GM12891 (cell line): ENCODE results near the gene WWC2.

Source experiments
- PAX5 ChIP-seq: IDR thresholded peaks from 2 replicates; pipeline ENCODE4 v1.6.1; 2011; ENCODE audit warnings: low read length, moderate library complexity, mild to moderate bottlenecking; ENCODE audit not compliant: insufficient read depth, severe bottlenecking
- POLR2A ChIP-seq: IDR thresholded peaks from 2 replicates; pipeline ENCODE4 v1.6.1; 2011; ENCODE audit warnings: low read depth, low read length, control low read depth
- POLR2AphosphoS5 ChIP-seq: IDR thresholded peaks from 2 replicates; pipeline ENCODE4 v1.6.1; 2011; ENCODE audit warnings: low read depth, low read length, control low read depth
- SPI1 ChIP-seq: IDR thresholded peaks from 2 replicates; pipeline ENCODE4 v1.6.1; 2011; ENCODE audit warnings: low read depth, low read length, control low read depth
- TAF1 ChIP-seq: IDR thresholded peaks from 2 replicates; pipeline ENCODE4 v1.6.1; 2011; ENCODE audit warnings: low read depth, low read length, control low read depth

DNA sequence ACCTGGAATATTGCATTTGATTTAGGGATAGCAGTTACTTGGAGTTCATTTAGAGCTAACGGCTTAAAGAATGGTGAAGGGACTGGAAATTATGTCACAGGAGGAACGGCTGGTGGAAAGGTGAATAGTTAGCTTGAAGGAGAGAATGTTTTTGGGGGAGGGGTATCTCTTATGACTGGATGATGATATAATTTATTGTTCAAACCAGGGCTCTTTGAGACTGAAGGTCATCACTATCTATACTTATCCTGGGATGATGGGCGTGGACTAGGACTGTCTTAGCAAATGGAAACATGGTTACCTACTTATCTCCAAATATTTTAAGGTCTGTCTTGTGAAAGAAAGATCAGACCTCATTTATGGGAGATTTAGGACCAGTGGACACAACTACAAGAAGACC is 30.1 kb downstream of the WWC2 start:
- no peak for TF ChIP-seq TAF1
- TF ChIP-seq POLR2AphosphoS5: no peak
- no peak for TF ChIP-seq POLR2A
- no peak for TF ChIP-seq PAX5
- TF ChIP-seq SPI1: no peak
